Omental fat pad (tissue), 4 donors: ENCODE data around the gene CEP70. TPM values are rescaled to one million over a fixed set of nuclear protein-coding genes. Genes with fewer than 3 reads are reported as not detected.
"Not testable (repeated sequence)": the region's sequence is repeated elsewhere in the genome, so short reads cannot be mapped to it uniquely, and the experiment has no call there.

Source experiments
- ATAC-seq: fragments of 150-250 bp; one replicate; pipeline ENCODE4 v1.9.1; 2016; ENCODE audit warnings: mild to moderate bottlenecking, moderate library complexity; ENCODE audit not compliant: low FRiP score
- DNase-seq: peaks from one replicate; pipeline ENCODE4 v3.0.0-alpha.2; 2019; ENCODE audit warnings: low spot score
- total RNA-seq, 4 donors: library from RNA; depleted of rRNA; stranded (reverse); fragments of >200 nt; gene quantifications; one replicate each; pipeline ENCODE4 v1.1.0, GENCODE V29; 2016
- TF ChIP-seq, protein P1 (sequence below), 3 donors: fragments of 450-650 bp; IDR thresholded peaks; one replicate each; pipeline ENCODE4 v1.5.1; 2016 to 2017; ENCODE audit warnings: antibody characterized with exemption in 3 of 3, mild to moderate bottlenecking in 3 of 3, moderate library complexity in 2 of 3

Gene CEP70
- total RNA-seq, 4 donors from 2014 or later = 10.6 to 15.4 (median 13.8) TPM

- no peak for DNase-seq
- TF ChIP-seq, protein P1, sequence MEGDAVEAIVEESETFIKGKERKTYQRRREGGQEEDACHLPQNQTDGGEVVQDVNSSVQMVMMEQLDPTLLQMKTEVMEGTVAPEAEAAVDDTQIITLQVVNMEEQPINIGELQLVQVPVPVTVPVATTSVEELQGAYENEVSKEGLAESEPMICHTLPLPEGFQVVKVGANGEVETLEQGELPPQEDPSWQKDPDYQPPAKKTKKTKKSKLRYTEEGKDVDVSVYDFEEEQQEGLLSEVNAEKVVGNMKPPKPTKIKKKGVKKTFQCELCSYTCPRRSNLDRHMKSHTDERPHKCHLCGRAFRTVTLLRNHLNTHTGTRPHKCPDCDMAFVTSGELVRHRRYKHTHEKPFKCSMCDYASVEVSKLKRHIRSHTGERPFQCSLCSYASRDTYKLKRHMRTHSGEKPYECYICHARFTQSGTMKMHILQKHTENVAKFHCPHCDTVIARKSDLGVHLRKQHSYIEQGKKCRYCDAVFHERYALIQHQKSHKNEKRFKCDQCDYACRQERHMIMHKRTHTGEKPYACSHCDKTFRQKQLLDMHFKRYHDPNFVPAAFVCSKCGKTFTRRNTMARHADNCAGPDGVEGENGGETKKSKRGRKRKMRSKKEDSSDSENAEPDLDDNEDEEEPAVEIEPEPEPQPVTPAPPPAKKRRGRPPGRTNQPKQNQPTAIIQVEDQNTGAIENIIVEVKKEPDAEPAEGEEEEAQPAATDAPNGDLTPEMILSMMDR (IDR thresholded peaks at IDR 0.05) = no peak
- ATAC-seq = no peak
Observed at GRCh38 chr3:138497851-138498250, 96.2 kb downstream of the CEP70 start.

GRCh38 chr3:138497021-138497420, 97.0 kb downstream of the CEP70 start:
- ATAC-seq (no peak), DNase-seq (no peak)
- TF ChIP-seq, protein P1 (IDR thresholded peaks at IDR 0.05) = no peak

GRCh38 chr3:138496436-138496835, 97.6 kb downstream of the CEP70 start:
- TF ChIP-seq, protein P1 (IDR thresholded peaks at IDR 0.05) = no peak
- DNase-seq = no peak

GRCh38 chr3:138495638-138496037, 98.4 kb downstream of the CEP70 start:
- DNase-seq, ATAC-seq: not testable (repeated sequence)

More at GRCh38 chr3:138496436-138496835, 97.6 kb downstream of the CEP70 start:
- ATAC-seq = no peak

GRCh38 chr3:138494607-138494929, 99.5 kb downstream of the CEP70 start:
- TF ChIP-seq, protein P1 (IDR thresholded peaks at IDR 0.05) = no peak
- DNase-seq (no peak), ATAC-seq (no peak)

GRCh38 chr3:138493804-138494606, 100.1 kb downstream of the CEP70 start:
- TF ChIP-seq, protein P1 (IDR thresholded peaks at IDR 0.05) = no peak
- ATAC-seq (peak; percentile 23), DNase-seq (no peak)

DNA sequence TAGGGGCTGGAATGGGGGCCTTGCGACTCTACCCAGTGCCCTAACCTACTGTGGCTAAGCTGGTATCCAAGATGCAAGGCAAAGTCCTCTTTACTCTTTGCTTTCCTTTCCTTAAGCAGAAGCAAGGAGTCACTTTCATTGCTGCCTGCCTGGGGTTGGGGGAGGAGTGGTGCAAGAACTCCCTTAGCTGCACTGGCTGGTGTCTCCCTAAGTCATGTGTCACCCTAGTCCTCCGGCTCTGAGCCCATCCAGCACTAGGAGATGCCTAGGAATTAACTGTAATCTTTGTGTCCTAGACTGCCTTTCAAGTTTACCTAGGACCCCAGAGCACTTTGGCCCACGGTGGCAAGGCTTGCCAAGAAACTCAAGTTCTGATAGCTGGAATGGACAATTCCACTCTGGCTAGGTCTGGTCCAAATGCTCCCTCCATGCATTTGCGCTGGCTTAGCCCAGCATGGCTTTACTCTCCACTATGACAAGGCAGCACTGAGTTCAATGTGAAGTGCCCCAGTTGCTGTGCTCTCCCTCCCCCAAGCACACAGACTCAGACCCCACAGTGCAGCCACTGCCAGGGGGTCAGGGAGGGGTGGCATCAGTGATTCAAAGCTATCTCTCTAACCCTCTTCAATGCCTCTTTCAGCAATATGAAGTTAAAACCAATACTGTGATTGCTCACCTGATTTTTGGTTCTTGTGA, 100.9 kb downstream of the CEP70 start:
- DNase-seq = no peak
- TF ChIP-seq, protein P1 (IDR thresholded peaks at IDR 0.05) = no peak
- ATAC-seq = no peak
